DND-41 (cell line): ENCODE results near the gene NOC4L.

Source experiments
- CTCF ChIP-seq: IDR thresholded peaks from 2 replicates; pipeline ENCODE4 v1.5.1; 2012; ENCODE audit warnings: borderline replicate concordance, low read length, moderate library complexity, mild to moderate bottlenecking; ENCODE audit not compliant: poor library complexity, severe bottlenecking; ENCODE audit errors: extremely low read depth
- EZH2 ChIP-seq: IDR thresholded peaks from 3 replicates; pipeline ENCODE4 v1.6.1; 2012; ENCODE audit warnings: borderline replicate concordance, low read depth, mild to moderate bottlenecking, moderate library complexity, low read length, inconsistent platforms; ENCODE audit not compliant: severe bottlenecking

- TF ChIP-seq CTCF (no peak), EZH2 (no peak)
Observed at GRCh38 chr12:132095520-132096409, 48.5 kb upstream of the NOC4L start.
